ENCODE data around the gene FAM81A.
A peak's percentile ranks its signal among the peaks of the same experiment; 100 is the strongest.

The FAM81A gene

GRCh38 chr15:59492389-59493377, 54.7 kb downstream of the FAM81A start:
- Histone ChIP-seq H3K36me3 (ENCODE audit: control insufficient read depth, insufficient read depth, low read length) (no peaks in the 10 kb centered on the region), H3K4me3 (ENCODE audit: low read depth, low read length) (no peak overlapping the region), H3K79me2 (no peaks in the 10 kb centered on the region), H2AFZ (peak overlapping the region; percentile 7), H3K4me1 (no peaks in the 10 kb centered on the region), H3K9ac (no peak overlapping the region), H3K27ac (no peak overlapping the region), H3K27me3 (ENCODE audit: control insufficient read depth, insufficient read depth, low read length) (no peaks in the 10 kb centered on the region), H3K4me2 (ENCODE audit: low read length) (no peak overlapping the region), H3K9me3 (ENCODE audit: control insufficient read depth, low read length) (no peaks in the 10 kb centered on the region)
- peak; percentile 56 for TF ChIP-seq CTCF (IDR thresholded peaks at IDR 0.05)

DNA sequence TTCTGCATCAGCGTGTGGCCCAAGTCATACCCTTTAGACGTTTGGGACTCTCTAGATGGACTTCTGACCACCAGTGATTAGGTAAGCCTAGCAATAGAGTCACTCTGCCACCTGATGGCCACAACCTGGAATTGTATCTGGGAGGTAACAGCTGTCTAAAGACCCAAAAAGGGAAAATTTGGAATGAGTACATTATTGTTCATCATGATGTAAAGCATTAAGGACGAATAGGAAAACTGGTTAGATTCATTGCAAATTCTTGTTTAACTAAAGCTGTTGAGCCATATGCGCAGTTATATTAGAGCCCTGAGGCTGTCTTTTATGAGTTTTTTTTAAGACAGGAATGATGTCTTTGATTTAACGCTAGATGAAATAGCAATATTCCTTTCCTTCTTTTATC, 63.6 kb downstream of the FAM81A start:
- H3K9ac ChIP-seq: no peak overlapping the region
- H2AFZ ChIP-seq: no peak overlapping the region
- no peak overlapping the region for H3K27ac ChIP-seq
- H3K4me2 ChIP-seq (ENCODE audit: low read length): no peak overlapping the region
- no peaks in the 10 kb centered on the region for H3K4me1 ChIP-seq
- no peaks in the 10 kb centered on the region for H3K79me2 ChIP-seq
- H3K36me3 ChIP-seq (ENCODE audit: control insufficient read depth, insufficient read depth, low read length): no peaks in the 10 kb centered on the region
- no peaks in the 10 kb centered on the region for H3K27me3 ChIP-seq (ENCODE audit: control insufficient read depth, insufficient read depth, low read length)
- no peaks in the 10 kb centered on the region for H3K9me3 ChIP-seq (ENCODE audit: control insufficient read depth, low read length)
- TF ChIP-seq CTCF (IDR thresholded peaks at IDR 0.05): no peak
- H3K4me3 ChIP-seq (ENCODE audit: low read depth, low read length): no peak overlapping the region

GRCh38 chr15:59515190-59515589, 77.2 kb downstream of the FAM81A start:
- no peak for TF ChIP-seq CTCF (IDR thresholded peaks at IDR 0.05)
- H3K9me3 ChIP-seq (ENCODE audit: control insufficient read depth, low read length): no peaks in the 10 kb centered on the region
- H3K27ac ChIP-seq: no peak overlapping the region
- H3K4me3 ChIP-seq (ENCODE audit: low read depth, low read length): no peak overlapping the region
- H2AFZ ChIP-seq: no peak overlapping the region
- H3K4me1 ChIP-seq: no peaks in the 10 kb centered on the region
- no peak overlapping the region for H3K9ac ChIP-seq
- no peaks in the 10 kb centered on the region for H3K27me3 ChIP-seq (ENCODE audit: control insufficient read depth, insufficient read depth, low read length)
- H3K4me2 ChIP-seq (ENCODE audit: low read length): no peak overlapping the region
- no peaks in the 10 kb centered on the region for H3K79me2 ChIP-seq
- no peaks in the 10 kb centered on the region for H3K36me3 ChIP-seq (ENCODE audit: control insufficient read depth, insufficient read depth, low read length)

DNA sequence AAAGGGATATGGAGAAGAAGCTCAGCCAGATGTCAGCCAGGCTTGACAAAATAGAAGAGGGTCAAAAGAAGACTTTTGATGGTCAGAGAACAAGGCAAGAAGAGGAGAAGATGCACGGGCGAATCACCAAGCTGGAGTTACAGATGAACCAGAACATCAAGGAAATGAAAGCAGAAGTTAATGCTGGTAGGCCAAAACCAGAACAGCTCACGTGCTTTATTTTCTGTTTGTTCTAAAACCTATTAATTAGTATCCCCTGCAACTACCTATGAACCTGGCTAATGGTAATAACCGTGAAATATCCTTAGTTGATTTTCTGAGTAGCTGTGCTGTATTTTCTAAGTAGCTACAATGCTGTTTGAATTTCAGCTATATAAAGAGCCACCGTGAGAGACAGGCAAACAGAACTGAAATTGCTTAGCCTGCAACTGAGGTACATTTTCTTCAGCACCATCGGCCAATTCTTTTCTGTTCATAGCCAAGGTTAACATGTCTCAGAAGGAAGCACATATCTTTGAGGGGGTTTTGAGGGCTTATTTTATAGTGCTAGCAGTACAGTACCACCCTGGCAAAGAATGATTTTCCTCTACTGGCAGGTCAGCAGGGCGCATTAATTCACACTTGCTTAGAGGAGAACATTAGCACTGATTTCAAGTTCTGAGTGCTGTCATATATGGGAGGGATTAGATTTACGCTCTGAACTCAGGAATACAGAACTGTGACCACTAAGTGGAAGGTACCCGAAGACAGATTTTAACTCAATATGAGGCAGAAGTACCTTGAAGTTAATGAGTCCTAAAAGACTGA, 78.9 kb downstream of the FAM81A start:
- peak overlapping the region; percentile 68 for H2AFZ ChIP-seq
- no peaks in the 10 kb centered on the region for H3K36me3 ChIP-seq (ENCODE audit: control insufficient read depth, insufficient read depth, low read length)
- H3K27ac ChIP-seq: no peak overlapping the region

More for the DNA sequence above, 78.9 kb downstream of the FAM81A start:
- Histone ChIP-seq H3K9ac (no peak overlapping the region), H3K79me2 (no peaks in the 10 kb centered on the region), H3K27me3 (ENCODE audit: control insufficient read depth, insufficient read depth, low read length) (no peaks in the 10 kb centered on the region), H3K4me2 (ENCODE audit: low read length) (no peak overlapping the region), H3K4me1 (no peaks in the 10 kb centered on the region), H3K4me3 (ENCODE audit: low read depth, low read length) (no peak overlapping the region), H3K9me3 (ENCODE audit: control insufficient read depth, low read length) (no peaks in the 10 kb centered on the region)
- no peak for TF ChIP-seq CTCF (IDR thresholded peaks at IDR 0.05)
